ENCODE measurements around the gene FLVCR1.

FLVCR1 gene

DNA sequence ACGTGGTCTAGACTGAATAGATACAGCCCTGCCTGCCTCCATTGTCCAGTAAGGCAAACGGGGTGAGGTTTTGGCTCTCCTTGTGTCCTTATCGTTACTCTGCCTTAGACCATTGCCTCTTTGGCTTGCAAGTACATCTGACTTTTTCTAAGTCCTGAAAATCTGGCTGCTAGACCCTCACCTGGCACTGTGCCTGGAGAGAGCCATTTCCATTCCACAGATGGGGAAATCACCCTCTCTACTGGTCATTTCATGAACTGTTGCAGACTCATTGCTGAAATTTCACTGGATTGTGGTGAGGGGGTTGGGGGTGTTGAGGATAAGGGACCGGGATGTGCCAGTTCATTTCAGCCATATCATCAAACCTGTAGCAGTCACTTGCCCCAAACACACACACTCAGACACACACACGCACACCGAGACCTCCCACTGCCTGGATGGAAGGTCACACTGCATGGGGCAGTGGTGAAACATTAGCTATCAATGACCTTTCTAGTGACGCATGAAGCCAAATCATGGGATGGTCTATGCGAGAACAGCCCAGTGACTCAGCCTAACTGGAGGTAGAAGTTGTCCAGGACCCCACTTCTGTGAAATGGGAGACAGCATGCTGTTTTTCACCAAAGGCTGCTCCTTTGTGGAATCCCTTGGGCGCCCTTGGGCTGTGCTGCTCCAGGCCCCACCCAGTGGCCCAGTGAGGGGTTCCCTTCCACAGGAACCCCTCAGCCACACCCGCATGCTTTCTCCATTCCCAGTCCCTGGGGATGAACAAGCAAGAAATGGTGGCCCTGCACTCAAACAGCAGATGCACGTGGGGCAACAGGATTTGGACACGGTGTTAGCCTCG is 57.4 kb downstream of the FLVCR1 start:
- DNase-seq (ENCODE audit: low spot score): no peak

DNA sequence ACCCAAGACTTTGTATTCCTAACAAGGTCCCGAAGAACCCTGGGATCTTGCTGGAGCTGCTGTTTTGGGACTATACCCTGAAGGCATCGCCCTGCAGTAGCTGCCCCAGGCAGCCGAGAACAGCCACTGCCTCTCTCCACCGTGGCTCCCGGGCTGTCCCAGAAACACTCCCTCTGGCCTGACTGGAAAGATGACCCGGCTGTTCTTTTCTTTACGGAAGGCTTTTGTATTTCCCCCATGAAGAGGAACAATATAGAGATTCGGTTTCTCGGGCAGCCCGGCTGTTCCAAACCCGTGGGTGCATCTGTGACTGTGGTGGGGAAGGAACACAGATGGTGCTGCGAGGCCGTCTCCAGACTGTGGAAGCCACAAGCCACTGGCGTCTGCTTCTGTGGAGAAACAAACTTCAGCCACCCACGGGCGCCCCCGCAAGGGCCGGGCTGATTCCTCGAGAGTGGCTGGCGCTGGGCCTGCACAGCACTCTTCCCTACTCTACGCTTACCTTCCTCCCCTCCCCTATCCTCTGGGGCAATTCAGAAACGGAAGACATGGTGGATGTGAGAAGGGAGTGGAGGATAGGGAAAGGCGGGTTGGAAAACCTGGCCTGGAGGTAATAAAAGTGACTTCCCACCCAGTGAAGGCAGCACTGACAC is 58.5 kb downstream of the FLVCR1 start:
- no peak for DNase-seq (ENCODE audit: low spot score)

DNA sequence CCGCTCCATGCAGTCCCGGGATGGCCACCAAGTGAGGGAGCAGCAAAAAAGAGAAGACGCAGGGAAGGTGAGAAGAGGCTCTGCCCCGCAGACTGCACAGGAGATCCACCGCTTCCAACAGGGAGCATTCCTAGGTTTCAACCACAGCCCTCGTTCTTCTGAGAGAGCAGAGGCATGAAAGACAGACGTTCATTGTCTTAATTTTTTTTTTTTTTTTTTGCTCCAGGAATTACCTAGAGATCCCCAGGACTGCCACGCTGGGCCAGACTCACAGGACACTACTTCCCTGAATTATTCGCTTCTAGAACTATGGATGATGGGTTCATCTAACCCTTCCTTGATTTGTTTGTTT is 59.0 kb downstream of the FLVCR1 start:
- DNase-seq (ENCODE audit: low spot score): no peak

DNA sequence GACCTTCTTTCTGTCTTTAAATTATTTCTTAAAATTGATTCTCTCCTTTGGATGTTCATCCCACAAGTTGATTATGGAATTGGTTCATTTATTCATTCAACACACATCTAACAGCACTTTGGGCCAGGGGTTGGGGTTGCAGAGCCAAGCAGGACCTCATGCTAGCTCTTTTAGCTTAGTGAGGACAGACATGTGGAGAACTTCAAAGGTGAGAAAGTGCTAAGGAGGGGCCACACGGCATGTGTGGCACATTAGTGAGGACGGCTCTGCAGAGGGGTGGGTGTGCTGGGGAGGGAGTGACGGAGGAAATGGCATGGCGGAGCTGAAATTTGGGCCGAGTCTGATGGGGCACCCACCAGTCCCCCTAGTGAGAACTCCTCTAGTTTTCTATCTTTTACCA is 59.8 kb downstream of the FLVCR1 start:
- no peak for DNase-seq (ENCODE audit: low spot score)

DNA sequence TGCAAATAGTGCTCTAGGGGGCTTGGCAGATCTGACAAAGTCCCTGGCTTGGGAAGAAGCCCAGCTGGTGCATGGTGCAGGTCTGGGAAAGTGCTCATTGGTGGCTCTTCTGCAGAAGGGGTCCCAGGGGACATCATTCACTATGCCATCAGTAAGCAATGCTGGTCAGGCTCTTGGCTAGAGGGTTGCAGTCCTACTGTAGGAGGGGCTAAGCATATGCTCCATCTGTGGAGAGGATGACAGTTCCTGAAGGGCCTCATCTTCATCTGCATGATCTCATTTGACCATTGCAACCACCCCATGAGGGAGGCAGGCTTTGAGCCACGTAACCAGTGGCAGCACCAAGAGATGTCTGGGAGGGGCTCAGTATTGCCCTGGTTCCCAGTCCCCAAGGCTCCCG is 60.7 kb downstream of the FLVCR1 start:
- no peak for DNase-seq (ENCODE audit: low spot score)

DNA sequence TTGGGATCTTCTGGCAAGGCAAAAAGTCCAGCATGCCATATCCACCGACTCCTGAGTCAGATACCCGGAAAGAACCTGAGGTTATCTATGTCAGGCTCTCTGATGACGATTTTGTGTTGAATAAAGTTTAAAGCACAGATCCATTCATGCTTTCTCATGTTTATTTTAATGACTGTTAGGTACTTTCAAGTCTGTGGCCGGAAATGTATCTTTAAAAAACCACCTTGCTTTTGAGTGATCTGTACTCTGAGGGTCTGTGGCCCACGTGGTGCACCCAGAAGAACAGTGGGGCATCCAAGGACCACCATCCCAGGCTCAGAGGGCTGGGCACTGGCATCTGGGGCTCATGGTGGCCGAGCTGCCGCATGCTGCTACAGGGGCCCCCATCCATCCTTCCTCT is 62.2 kb downstream of the FLVCR1 start:
- no peak for DNase-seq (ENCODE audit: low spot score)

DNA sequence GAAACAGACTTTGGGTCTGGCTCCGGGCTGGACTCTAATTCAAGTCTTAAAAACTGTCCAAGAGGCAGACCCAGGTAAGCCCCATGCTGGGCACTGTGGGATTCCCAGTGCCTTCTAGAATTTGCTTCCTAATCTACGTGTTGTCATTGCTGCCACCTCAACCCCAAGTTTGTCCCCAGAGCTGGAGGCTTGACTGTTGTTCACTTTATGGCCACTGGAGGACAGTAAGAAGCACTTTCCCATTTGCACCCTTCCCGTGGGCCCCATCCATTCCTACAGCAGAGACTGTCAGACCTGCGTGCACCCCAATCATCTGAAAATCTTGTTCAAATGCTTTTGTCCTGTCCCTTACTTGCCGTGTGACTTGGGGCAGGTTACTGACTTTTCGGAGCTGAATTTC is 62.8 kb downstream of the FLVCR1 start:
- DNase-seq (ENCODE audit: low spot score): no peak

DNA sequence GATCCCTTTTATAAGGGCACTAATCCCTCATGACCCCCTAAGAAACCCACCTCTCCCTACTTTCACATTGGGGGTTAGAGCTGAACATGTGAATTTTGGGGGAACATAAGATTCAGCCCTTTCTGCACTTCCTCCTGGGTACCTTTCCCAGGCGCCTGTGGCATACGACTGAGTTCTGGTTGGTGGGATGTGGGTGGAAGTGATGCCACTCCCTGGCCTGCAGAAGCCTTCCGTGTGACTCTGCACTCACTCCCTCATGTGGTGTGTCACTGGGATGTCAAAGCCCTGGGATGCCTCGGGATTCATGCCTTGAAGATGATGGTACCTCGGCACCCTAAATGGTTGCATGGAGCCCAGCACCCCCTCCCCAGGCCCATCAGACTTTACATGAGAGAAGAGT is 63.9 kb downstream of the FLVCR1 start:
- DNase-seq (ENCODE audit: low spot score): no peak

DNA sequence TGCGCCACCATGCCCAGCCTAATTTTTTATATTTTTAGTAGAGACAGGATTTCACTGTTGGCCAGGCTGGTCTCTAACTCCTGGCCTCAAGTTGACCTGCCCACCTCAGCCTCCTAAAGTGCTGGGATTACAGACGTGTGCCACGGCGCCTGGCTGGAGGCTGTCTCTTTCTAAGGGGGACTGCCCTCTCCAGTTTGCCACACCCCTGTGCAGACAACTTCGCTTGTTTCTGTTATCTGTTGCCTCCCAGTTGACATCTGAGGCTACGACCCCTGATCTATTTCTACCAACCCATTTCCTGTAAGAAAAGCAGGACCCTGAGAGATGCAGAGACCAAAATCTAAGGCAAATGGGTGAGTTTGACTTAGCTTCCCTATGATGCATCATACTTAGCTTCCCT is 68.3 kb downstream of the FLVCR1 start:
- DNase-seq (ENCODE audit: low spot score): no peak

DNA sequence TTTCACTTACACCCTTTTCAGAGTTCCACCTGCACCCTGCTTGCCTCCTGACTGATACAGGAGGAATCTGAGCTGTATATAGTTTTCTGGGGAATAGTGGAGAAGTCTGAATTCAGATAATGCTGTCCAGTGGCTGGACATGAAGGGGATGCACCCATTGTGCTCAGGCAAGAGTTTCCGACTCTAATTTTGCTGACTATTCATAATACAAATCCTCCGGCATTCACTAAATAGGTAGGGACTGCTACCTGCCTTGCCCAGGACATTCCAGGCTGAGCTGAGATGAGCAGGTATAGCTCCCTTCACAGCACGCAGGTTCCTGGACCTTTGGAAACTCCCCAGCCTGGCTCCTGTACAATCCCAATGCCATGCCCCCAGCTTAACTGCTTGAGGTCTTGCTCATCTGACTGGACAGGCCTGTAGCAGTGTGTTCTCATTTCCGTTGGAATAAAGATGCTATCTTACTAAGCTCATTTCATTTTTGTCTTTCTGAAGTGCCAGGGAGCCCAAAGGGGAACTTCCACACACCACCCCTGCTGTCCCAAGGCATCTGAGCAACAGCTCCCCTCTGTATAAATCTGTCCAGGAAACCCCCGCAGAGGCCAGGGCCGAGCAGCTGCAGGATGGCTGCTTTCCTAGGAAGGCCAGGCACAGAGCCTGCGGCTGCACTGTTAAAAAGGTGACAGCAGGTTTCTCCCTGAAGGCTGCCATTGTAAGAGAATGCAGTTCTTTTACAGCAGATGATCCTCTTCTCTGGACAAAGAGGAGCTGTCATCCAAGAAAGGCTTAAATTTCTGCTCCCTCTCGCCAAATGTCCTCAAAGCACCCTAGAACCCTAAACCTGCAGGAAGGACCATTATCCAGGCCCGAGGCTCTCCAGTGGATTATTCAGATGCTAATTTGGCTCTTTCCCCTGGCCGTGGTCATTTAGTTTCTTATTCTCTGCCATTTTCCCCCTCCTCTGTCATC is 70.5 kb downstream of the FLVCR1 start:
- DNase-seq (ENCODE audit: low spot score): no peak

DNA sequence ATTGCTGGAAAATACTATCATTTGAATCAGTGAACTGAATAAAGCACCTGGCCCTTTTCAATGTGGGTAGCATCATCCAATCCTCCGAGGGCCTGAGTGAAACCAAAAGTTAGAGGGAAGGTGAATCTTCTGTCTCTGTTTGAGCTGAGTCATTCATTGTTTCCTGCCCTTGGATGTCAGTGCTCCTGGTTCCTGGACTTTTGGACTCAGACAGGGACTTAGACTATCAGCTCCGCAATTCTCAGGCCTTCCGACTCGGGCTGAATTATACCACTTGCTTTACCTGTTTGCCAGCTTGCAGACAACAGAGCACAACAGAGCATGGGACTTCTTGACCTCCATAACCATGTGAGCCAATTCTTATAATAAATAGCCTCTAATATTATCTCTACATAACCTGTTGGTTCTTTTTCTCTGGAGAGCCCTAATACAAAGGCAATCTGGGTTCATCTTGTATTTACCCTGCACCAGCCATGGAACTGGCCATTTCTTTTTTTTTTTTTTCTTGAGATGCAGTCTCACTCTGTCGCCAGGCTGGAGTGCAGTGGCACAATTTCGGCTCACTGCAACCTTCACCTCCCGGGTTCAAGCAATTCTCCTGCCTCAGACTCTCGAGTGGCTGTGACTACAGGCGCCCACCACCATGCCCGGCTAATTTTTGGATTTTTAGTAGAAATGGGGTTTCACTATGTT is 73.1 kb downstream of the FLVCR1 start:
- DNase-seq (ENCODE audit: low spot score): no peak

DNA sequence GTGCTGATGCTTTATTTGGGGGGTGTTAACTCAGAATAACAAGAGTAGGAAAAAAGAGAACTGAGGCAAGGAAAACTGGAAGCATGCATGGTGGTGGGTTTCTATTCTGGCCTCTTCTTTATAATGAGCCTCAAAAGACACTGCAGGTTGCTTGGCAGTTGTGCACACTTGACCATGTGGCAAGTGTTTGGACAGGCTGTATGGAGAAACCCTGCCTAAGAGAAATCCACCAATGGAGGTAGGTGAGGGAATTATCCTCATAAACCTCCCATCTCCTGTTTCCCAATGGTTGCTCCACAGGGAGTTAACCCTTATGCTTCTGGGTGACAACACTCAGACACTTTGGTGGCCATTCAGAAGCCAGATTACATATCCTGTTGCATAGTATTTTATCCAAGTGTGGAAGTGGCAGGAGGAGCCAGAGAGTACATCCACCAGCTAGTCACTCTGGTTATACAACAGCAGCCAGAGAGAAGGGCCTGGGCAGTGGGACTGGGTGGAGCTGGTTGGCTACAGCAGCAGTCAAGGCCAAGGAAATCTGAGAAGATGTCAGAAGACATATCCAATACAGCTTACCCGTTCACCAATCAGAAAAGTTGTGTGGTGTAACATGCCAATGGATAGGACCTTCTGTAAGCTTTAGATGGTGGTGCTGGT is 75.9 kb downstream of the FLVCR1 start:
- DNase-seq (ENCODE audit: low spot score): no peak

DNA sequence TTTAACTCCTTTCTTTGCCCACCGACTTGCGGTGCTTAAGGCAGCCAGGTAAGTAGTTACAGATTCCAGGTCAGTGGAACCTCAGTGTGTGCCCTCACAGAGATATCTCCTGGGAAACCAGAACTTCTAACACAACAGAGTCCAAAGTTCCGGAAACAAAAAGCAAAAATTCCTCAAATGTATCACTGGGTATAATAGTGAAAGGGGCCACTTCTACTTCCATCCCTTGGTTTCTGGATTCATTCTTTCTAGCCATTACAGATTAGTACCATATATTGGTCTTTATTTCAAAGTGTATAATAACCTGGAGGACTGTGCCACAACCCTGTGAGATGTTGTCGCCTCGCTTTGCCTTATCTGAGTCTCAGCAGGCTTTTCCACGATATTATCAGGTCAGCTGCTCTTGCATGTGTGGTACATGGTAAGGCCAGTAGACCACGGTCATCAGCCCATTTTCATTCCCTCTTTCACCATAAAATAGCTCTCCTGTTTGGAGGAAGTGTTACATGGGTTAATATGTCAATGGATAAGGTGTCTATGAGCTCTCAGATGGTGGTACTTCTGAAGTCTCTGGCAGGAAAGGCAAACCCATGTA is 77.4 kb downstream of the FLVCR1 start:
- DNase-seq (ENCODE audit: low spot score): no peak

DNA sequence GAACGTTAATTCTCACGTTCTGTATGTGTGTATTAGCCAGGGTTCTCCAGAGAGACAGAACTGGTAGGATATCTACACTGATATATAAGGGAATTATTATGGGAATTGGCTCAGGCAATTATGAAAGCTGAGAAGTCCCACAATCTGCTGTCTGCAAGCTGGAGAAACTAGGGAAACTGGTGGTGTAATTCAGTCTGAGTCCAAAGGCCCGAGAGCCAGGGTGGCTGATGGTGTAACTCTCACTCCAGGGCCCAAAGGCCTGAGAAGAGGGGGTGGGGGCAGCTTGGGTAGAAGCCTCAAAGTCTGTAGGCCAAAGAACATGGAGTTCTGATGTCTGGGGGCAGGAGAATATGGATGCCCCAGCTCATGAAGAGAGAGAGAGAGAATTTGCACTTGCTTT is 79.0 kb downstream of the FLVCR1 start:
- no peak for DNase-seq (ENCODE audit: low spot score)

DNA sequence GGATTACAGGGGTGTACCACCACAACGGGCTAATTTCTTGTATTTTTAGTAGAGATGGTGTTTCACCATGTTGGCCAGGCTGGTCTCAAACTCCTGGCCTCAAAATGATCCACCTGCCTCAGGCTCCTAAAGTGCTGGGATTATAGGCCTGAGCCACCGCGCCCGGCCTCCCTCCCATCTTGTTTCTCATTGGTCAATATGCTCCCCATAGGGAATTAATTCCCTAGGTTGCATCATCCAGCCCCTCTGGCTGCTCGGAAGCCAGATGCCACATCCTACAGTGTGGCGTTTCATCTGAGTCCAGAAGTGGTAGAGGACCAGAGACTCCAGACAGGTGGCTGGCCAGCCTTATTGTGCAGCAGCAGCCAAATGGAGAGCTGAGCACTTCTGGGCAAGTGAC is 80.8 kb downstream of the FLVCR1 start:
- DNase-seq (ENCODE audit: low spot score): no peak

DNA sequence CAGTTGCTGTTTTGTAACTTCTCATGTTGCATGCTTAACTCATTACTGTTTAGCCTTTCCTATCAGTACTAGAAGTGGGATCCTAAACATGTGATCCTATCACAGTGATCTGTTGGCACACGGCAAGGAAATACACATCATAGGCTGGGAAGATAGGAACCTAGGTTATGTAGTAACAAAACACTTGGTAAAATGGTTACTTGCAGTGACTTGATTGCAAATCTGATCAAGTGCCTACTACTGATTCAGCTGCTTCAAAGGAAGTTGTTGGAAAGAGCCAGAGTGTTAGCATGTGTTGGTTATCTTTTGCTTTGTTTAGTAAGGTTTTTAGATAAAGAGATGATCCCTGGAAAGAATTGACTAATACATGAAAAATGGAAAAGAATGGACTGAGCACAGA is 83.4 kb downstream of the FLVCR1 start:
- DNase-seq (ENCODE audit: low spot score): no peak

DNA sequence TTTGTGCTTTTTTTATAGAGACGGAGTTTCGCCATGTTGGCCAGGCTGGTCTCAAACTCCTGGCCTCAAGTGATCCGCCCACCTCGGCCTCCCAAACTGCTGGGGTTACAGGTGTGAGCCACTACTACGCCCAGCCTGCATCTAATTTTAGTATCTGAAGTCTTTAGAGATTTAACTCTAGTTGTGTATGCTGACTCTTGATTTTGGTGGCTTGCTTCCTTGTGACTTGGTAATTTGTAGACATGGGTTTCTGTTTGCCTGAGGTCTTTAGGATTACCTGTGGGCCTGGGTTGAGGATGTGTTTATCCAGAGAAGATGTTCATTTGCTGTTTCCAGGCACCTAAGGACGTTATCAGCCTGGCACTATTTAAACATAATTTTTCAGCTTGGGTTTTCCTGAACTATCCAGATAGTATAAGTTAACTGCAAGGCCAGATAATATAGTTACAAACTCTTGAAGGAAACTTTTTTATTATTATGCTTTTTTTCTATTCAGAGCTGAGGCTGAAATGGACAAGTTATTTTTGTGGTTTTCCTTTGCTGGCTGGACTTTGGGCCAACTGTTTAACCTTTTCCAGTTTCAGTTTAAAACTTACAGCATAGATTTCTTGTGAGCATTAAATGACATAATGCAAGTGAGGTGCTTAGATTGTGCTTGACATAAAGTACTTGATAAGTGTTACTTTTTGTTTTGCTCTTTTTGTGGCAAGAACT is 84.8 kb downstream of the FLVCR1 start:
- DNase-seq (ENCODE audit: low spot score): no peak

DNA sequence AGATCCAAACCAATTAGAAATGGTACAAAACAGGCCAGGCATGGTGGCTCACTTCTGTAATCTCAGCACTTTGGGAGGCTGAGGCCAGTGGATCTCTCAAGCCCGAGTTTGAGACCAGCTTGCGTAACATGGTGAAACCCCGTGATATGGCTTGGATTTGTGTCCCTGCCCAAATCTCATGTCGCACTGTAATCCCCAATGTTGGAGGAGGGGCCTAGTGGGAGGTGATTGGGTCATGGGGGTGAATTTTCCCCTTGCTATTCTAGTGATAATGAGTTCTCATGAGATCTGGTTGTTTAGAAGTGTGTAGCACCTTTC is 85.3 kb downstream of the FLVCR1 start:
- no peak for DNase-seq (ENCODE audit: low spot score)

DNA sequence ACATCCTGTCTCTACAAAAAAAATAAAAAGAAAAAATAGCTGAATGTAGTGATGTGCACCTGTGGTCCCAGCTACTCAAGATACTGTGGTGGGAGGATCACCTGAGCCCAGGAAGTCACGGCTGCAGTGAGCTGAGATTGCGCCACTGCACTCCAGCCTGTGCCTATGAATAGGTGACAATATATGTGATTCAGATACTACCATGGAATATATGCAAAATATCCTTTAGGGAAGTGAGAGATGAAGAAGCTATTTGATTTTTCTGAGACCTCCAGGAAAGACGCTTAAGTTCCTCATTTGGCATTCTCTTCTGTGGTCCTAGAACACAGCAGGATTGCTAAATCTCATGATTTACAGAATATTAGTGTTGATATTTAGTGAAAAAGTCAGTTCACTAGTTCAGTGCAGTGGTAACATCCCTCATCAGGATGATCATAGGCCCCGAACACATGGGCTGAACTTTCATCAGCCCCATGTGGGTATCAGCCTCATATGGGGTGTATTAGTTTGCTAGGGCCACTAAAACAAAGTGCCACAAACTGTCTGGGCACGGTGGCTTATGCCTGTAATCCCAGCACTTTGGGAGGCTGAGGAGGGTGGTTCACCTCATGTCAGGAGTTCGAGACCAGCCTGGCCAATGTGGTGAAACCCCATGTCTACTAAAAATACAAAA is 86.3 kb downstream of the FLVCR1 start:
- no peak for DNase-seq (ENCODE audit: low spot score)

DNA sequence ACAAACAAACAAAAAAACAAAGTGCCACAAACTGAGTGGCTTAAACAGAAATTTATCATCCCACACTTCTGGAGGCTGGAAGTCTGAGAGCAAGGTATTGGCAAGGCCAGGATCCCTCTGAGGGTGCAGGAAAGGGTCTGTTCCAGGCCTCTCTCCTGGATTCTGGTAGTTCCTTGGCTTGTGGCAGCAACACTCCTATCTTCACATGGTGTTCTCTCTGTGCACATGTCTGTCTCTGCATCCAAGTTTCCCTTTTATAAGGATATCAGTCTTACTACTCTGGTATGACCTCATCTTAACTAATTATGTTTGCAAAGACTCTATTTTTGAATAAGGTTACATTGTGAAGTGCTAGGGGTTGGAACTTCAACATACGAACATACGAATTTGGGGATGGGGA is 87.0 kb downstream of the FLVCR1 start:
- no peak for DNase-seq (ENCODE audit: low spot score)

Measured in hematopoietic multipotent progenitor cell treated with erythropoietin and hydrocortisone succinate and interleukin-3 and kit ligand, for 15 days (in vitro differentiated cells).